Endothelial cell of hepatic sinusoid (primary cell): ENCODE results near the gene DNHD1.

Experiments
- in situ Hi-C: cut with HindIII; loops from 2 replicates; pipeline ENCODE4 v1.10.0; 2017; ENCODE audit warnings: low sequenced_read_pairs

Gene DNHD1

DNA sequence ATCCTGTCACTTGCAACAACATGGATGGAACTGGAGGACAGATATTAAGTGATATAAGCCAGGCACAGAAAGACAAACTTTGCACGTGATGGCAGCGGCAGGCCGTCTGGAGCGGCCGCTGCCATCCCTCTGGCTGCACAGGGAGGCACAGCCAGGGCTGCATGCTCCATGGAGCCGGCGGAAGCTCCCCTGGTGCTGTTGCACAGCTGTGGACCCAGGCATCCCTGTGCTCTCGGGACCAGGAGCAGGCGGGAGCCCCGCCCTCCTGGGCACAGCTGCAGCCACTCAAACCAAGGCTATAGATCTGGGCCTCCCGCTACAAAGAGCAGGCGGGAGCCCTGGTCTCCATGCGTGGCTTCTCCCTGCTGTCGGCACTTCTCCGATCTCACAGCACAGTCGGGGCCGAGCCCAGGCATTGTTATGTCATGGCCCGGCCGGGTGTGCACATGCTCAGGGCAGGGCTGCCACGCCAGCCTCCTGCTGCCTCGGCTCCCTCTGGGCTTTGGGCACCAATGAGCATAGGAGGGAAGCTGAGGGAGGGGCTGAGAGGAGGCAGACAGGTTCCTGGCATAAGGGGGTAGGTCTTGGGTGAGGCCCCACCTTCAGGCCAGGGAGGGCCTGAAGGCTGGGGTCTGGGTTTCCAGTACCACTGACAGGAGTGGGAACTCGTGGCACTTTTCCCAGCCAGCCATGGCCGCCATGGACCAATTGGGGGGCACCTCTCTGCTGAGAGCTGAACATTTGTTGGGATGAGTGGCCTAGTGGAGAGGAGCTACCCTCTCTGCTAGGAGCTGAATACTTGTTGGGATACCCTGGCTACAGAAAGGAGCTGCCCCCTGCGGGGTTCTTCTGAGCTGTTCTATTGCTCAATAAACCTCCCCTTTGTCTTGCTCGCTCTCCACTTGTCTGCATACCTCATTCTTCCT lies 89.6 kb downstream of the DNHD1 start:
- in situ Hi-C loops = no loop called here

GRCh38 chr11:6587360-6587953 lies 90.4 kb downstream of the DNHD1 start:
- in situ Hi-C loops = no loop called here

GRCh38 chr11:6588018-6588417 lies 90.9 kb downstream of the DNHD1 start:
- in situ Hi-C loops = no loop called here

GRCh38 chr11:6594142-6594768 lies 97.2 kb downstream of the DNHD1 start:
- in situ Hi-C loops = no loop called here

- in situ Hi-C loops = no loop called here
Observed at GRCh38 chr11:6596239-6596877, 99.3 kb downstream of the DNHD1 start.

- in situ Hi-C loops = no loop called here
Observed at GRCh38 chr11:6598555-6598954, 101.5 kb downstream of the DNHD1 start.

- in situ Hi-C loops = no loop called here
Observed at GRCh38 chr11:6599449-6599848, 102.4 kb downstream of the DNHD1 start.

DNA sequence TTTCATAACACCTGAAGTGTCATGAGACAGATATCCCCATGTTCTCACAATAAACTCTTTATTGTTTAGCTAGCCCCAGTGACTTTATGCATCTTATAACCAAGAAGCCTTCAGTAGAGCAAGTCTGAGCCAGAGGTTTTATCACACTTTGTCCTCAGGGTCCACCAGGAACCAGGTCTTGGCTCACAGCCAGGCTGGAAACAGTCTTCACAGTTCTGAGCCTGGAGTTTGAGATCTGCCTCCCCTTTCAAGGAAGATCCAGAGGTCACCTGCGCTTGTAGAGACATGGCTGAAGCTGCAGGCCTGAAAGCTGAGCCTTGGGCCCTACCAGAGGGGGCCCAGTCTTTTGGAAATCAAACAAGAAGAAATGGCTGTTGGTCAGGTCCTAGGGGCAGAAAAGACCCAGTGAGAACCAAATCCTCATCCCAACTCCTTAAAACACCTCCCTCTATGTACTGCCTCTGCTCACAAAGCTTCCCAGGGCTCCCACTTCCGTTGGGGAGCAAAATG lies 102.9 kb downstream of the DNHD1 start:
- in situ Hi-C loops = no loop called here

DNA sequence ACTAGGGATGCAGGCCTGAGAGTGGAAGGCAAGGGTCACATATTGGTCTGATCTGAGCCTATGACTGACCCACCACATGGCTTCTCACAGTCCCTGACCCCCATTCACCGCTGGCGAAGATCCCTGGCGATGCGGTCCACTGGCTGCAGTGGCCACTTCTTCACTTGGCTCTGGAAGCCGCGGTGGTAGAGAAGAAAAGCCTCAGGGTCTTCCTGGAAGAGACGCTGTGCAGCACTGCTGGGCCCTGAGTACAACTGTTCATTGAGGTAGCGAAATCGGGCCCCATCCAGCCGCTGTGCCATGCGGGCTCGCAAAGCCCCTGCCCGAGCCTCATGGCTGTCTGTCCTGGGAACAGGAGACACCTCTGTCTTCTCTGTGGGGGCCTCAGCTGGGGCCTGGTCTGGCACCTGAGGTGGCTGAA lies 104.0 kb downstream of the DNHD1 start:
- in situ Hi-C loops = no loop called here

DNA sequence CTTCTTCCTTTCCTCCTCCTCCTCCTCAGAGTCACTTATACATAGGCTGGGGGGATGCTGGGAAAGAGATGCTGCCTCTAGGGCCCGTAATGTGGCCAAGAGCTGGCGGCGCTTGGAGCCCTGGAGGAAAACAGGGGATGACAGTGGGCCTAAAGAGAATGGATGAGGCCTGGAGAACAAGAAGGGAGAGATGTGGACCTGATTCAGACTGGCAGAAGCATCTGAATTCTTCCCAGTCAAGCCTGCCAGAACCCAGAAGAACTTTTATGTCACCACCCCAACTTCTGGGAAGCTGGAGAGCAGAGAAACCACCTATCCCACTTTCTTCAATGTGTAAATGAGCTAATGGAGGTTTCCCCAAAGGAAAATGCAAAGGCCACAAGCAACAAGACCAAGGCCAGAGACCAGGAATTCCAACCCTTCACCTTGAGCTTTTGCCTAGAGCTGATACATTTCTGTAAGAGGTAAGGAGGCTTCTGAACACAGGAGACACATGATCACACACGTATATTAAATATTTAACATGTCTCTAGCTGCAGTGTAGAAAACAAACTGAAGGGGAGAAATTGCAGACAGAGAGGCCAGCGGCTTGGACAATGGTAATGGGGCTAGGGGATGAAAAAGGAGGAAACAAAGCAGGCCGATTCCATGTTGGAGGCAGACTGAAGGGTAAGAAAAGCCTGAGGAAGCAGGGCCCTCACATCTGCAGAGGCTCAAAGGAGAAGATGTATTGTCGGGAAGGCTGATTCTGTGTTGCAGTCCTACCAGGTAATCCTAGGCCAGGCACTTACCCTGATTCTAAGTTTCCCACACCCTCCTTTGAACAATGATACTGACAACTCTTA lies 105.2 kb downstream of the DNHD1 start:
- in situ Hi-C loops = no loop called here

- in situ Hi-C loops = no loop called here
Observed at GRCh38 chr11:6603287-6604080, 106.4 kb downstream of the DNHD1 start, which contains the start of the genes ILK and RRP8. Gene ILK (plus strand): TSS chr11:6603774. CDS start chr11:6604272, 498 bp downstream. Gene RRP8 (minus strand): TSS chr11:6603616. CDS start chr11:6603502, 114 bp downstream.

DNA sequence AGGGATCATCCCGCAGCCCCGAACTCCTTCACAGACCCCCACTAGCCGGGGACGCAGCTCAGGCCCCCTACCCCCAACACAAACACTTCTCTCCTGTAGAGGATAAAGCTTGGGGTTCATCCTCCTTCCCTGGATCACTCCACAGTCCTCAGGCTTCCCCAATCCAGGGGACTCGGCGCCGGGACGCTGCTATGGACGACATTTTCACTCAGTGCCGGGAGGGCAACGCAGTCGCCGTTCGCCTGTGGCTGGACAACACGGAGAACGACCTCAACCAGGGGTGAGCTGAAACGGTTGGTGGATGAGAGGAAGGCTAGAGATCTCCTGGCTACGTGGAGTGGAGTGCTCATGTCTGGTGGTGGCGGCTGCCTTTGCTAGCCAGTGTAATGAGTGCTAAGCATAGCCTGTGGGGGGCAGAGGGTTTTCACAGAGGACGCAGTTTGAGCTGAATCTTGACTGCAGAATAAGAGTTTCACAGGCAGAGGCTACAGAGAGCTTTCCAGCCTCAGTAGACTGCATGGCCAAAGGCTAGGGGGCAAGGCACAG lies 107.1 kb downstream of the DNHD1 start:
- in situ Hi-C loops = no loop called here

GRCh38 chr11:6604790-6605189 lies 107.7 kb downstream of the DNHD1 start:
- in situ Hi-C loops = no loop called here

DNA sequence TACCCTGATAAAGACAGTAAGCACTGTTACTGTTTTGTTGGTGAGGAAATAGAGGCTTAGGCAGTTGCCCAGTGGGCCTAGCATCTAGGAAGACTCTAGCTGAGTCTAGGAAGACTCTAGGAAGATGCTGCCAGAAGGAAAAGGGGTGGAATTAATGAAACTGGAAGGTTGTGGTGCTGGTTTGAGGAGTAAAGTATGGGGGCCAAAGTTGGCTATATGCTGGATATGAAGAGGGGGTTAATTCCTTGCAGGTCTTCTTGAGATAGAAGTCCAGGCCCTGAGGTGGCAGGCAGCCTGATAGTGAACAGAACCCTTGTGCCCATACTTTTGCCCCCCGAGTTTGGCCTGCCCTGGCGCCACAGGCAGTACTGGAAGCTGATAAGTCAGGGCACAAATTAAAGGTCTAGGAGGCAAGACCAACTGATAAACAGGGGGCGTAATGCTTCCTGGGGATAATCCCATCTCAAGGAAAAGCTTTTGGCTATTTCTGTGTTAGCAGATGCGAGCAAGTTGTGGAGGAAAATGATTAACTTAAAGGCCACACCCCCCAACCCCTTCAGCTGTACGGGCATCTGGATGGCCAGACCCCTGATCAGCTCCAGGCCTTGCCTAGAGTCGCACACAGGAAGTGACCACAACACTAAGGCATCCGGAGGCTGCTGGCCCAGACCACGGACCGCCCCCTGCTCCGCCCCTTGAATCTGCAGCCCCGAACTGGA lies 109.5 kb downstream of the DNHD1 start:
- in situ Hi-C loops = no loop called here

DNA sequence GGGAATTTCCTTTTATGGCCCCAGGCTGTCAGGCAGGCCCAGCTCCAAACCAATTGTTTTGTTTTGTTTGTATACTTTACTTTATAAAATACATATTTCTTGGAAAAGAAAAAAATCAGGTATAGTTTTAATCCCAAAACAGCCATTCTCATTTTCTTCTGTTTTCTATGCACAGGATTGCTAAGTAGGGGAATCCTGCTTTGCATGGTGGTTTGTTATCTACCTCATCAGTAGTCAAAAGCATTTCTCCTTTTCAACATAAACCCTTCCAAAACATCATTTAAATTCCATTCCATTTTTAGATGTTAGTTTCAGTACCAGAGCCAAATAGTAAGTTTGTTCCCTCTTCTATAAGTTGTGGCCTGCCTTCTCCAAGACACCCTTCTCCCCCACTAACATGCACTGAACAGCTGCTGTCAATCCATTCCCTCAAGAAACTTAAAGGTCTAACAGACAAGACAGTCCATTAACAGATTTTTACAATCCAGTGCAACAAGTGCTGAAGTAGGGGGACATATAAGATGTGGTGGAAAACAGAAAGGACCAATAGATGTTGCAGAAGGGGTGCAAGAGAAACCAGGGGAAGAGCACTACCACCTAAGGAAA lies 110.2 kb downstream of the DNHD1 start:
- in situ Hi-C loops = no loop called here

- in situ Hi-C loops = no loop called here
Observed at GRCh38 chr11:6608011-6608410, 110.9 kb downstream of the DNHD1 start.

DNA sequence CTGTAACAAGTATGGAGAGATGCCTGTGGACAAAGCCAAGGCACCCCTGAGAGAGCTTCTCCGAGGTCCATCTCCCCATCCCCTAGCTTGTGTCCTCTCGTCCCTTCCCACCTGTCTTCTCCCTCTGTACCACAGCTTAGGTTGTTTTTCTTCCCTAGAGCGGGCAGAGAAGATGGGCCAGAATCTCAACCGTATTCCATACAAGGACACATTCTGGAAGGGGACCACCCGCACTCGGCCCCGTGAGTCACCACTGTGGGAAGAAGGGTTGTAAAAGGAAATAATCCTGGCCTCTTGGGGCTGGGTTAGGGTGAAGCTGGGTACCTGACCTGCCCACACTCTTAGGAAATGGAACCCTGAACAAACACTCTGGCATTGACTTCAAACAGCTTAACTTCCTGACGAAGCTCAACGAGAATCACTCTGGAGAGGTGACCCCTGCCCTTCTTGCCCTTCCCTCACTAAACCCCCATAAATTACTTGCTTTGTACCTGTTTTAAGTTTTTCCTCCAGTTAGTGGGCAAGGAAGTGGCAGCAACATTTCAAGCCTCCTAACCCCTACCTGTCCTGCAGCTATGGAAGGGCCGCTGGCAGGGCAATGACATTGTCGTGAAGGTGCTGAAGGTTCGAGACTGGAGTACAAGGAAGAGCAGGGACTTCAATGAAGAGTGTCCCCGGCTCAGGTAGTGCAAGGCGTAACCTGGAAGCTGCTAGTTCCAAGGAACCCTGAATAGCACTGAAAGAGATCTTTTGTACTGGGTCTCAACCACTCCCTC lies 111.8 kb downstream of the DNHD1 start:
- in situ Hi-C loops = no loop called here
